ENCODE measurements around the gene PMM1.

- TF ChIP-seq CTCF (IDR thresholded peaks at IDR 0.05) (no peak), POLR2A (IDR thresholded peaks at IDR 0.05) (no peak)
Observed at GRCh38 chr22:41584881-41585280, 4.8 kb downstream of the PMM1 start.
